GOT3 (cell line): Measurements from ENCODE around the gene PLPP4.

Experiments
- DNase-seq: peaks from one replicate; lab custom pipeline; 2025; ENCODE audit warnings: mixed read lengths; lab: John Stamatoyannopoulos, UW

PLPP4 gene

DNA sequence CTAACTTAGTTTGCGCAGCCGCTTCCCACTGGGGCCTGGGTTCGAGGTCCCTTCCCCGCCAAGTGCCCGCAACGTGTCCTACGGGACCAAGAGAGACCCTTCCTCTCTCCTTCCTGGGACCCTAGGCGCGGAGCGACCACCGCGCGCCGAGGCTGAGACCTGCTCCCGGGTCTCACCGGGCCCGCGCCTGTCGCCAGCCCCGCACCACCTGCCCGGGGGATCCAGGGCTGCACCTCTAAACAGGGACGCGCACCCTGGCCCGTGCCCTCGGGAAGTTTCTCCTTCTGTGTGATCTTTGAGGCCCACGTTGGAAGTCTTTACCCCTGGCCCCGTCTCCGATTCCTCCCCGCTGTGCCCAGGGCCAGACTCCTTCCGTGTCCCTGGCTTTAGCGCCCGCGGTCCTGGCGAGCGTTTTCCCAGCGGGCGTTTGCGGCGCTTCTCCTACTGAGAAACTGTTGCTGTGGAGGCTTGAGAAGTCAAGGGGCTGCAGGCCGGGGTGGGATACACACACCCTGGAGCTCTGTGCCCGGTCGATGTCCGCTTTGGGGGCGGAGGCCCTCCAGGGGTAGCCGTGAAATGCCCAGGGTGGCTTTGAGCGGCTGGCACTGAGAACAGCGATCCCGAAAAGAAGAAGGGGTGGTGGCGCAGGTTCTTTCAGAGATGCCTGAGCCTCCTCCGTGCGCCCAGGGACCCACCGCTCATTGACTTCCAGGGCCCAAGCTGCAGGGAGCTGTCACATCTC, 575 bp downstream of the PLPP4 start:
- no peak for DNase-seq

DNA sequence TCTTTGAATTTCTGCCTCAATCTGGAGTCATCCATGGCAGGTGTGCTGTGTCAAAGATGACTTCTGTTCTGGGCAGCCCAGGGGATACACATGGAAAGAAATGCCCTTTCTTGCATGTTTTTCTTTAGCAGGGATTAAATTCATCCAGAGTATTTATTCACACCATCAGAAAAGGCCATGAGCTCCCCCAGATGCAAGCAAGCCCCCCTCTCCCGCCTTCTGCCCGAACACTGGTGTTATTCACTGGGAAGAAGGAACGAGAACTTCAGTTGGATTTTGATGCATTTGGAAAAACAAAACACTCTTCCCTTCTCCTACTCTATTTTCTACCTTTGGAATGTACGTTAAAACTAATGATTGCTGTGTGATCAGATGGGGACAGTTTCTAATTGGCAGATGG, 1.4 kb downstream of the PLPP4 start:
- no peak for DNase-seq

DNA sequence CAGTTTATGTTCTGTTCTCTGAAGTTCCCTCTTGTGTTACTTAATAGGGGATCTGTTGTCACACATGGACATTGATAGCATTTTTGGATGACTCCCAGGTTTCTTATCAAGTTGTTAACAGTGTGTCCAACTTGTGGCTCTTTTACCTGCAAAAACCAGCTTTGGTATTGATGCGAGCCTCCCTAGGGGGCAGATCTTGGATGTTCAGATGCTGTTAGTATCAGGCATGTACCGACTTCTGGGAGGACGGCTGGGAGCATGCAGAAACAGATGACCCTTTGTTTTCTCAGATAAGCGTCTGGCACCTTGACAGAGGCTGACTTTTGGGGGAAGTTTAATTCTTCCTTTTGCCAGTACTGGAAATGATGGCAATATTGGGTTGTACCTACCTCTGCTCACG, 2.2 kb downstream of the PLPP4 start:
- no peak for DNase-seq

- no peak for DNase-seq
These were observed 3.2 kb downstream of the PLPP4 start for GRCh38 chr10:120460186-120460585.

DNA sequence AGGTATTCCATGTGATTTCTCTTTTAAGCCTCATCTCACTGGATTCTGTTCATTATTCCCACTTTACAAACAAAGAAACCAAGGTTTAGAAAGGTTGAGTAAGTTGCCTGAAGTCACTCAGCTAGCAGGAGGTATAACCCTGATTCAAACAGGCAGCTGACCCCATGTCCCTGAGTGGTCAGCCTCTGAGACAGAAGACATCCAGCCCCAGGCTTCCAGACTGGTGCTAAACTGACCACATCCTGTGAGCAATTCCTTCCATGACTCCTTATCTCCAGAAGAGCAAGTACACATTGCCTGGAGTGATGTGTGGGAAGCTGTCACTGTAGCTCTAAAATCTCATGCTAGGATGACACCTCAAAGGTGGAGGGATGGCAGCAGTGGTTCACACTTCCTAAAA, 3.7 kb downstream of the PLPP4 start:
- peak; percentile 20 for DNase-seq

DNA sequence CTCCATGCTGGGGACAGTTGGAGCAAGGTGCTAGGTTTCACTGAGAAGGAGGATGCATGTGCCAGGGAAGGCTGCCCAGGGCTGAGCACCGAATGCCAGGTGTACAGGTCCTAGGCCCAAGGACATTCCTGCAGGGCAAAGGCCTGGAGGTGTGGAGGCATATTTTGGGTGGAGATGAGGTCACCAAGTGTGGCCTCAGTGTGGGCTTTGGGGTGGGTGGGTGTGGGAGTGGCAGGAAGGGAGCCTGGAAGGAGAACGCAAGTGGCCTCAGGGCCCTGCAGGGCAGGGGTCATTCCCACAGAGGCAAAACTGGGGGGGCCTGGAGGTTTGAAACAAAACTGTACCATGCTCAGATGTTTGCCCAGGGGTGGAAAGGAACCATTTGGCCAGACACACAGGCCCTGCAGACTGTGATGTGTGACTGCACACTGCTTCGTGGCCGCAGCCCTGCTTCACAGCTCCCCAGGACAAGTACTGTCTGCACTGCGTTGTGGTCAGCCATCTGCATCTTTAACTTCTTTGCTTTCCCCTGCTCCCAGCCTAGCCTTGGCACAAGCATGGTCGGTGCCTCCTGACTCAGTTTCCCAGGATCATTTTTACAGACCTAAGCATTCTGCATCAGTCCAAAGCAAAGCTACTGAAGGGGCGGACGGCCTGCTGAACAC, 5.1 kb downstream of the PLPP4 start:
- DNase-seq: no peak

- DNase-seq: no peak
These were observed 8.1 kb downstream of the PLPP4 start for GRCh38 chr10:120465138-120465537.

- no peak for DNase-seq
These were observed 9.0 kb downstream of the PLPP4 start for GRCh38 chr10:120466006-120466405.

DNA sequence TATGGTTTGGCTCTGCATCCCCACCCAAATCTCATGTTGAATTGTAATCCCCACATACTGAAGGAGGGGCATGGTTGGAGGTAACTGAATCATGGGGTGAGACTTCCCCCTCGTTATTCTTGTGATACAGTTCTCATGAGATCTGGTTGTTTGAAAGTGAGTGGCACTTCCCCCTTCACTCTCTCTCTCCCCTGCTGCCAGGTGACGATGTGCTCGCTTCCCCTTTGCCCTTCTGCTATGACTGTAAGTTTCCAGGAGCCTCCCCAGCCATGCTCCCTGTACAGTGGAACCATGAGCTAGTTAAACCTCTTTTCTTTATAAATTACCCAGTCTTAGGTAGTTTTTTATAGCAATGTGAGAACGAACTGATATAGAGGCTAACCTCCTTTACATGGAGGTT, 16.6 kb downstream of the PLPP4 start:
- no peak for DNase-seq

- no peak for DNase-seq
These were observed 17.9 kb downstream of the PLPP4 start for GRCh38 chr10:120474956-120475355.

DNA sequence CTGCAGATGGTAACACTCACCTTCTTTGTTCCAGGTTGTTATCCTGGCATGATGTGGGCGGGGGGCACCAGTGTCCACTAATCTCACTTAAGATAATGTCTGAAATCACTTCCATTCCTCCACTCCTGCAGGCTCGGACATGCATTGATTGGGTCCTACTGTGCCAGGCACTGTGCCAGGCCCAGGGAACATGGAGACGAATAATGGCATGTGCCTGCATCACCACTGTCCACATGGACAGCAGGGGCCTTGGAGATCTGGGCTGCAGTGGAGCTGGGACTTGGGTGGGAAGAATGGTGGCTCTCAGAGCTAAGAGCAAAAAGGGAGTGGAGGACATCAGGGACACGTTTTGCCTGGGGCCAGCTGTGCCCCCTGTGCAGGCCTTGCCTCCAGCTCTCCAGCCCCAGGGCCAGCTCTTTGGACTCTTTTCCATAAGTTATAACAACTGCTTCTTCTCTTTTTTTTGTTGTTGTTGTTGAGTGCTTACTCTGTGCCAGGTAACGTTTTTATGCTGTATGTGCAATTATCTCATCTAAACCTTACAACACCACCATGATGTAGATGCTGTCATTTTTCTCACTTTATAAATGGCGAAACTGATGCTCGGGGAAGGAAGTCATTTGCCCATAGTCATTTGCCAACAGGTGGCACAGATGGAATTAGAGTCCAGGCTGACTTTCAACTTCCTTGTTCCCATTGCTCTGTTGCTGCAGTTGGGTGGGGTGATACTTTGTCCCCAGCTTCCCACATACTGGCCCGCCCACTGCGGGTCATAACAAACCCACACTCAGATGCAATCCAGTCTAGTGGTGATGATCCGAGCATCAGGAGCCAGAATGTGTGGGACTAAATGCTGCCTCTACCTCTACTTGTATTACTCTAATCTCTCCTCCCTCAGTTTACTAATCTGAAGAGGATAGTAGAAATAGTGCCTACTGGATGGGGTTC, 19.1 kb downstream of the PLPP4 start:
- DNase-seq: no peak

GRCh38 chr10:120477021-120477742, 20.2 kb downstream of the PLPP4 start:
- no peak for DNase-seq

GRCh38 chr10:120477743-120478141, 20.7 kb downstream of the PLPP4 start:
- no peak for DNase-seq

DNA sequence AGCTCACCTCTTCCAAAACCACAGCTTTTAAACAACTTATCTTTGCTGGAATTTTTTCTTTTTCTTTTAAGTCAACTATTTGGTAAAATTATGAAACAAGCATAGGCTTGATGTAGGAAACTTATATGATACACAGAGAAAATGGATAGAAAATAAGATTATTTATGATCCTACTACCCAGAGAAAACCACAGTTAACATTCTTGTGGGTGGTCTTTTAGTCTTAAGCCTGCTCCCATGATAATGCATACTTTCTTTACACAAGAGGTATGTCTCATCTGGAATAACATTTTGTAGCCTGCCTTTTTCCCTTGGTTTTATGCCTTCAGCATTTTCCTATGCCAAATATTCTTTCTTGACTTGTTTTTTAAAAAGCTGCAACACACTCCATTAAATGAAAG, 21.4 kb downstream of the PLPP4 start:
- DNase-seq: no peak

GRCh38 chr10:120479506-120479905, 22.5 kb downstream of the PLPP4 start:
- DNase-seq: no peak

GRCh38 chr10:120480065-120480600, 23.1 kb downstream of the PLPP4 start:
- DNase-seq: no peak

- DNase-seq: no peak
These were observed 23.8 kb downstream of the PLPP4 start for GRCh38 chr10:120480848-120481247.

DNA sequence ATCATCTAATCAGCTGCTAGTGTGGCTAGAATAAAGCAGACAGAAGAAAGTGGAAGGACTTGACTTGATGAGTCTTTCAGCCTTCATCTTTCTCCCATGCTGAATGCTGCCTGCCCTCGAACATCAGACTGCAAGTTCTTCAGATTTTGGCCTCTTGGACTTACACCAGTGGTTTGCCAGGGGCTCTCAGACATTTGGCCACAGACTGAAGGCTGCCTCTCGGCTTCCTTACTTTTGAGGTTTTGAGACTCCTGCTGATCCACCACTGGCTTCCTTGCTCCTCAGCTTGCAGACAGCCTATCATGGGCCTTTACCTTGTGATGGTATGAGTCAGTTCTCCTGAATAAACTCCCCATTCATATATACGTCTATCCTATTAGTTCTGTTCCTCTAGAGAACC, 26.0 kb downstream of the PLPP4 start:
- no peak for DNase-seq

- DNase-seq: no peak
These were observed 26.7 kb downstream of the PLPP4 start for GRCh38 chr10:120483651-120484301.

- no peak for DNase-seq
These were observed 28.9 kb downstream of the PLPP4 start for GRCh38 chr10:120485946-120486345.

- no peak for DNase-seq
These were observed 29.7 kb downstream of the PLPP4 start for GRCh38 chr10:120486671-120487205.
